Measurements from ENCODE around the gene TST.

The TST gene

GRCh38 chr22:36979016-36979910 is 40.0 kb downstream of the TST start:
- DNase-seq, result no peak

GRCh38 chr22:36977947-36978660 is 41.1 kb downstream of the TST start:
- peak; percentile 75 to 90 (median 86) for DNase-seq

GRCh38 chr22:36977401-36977861 is 41.8 kb downstream of the TST start:
- peak; percentile 48 to 73 (median 69) for DNase-seq

- no peak for DNase-seq
Measured at GRCh38 chr22:36976606-36977005, 42.6 kb downstream of the TST start.

- no peak for DNase-seq
Measured at GRCh38 chr22:36971341-36972125, 47.7 kb downstream of the TST start.

- DNase-seq, result no peak
Measured at GRCh38 chr22:36968249-36968964, 50.8 kb downstream of the TST start.

- DNase-seq, result no peak
Measured at GRCh38 chr22:36966851-36967540, 52.3 kb downstream of the TST start.

- no peak for DNase-seq
Measured at GRCh38 chr22:36965696-36966095, 53.6 kb downstream of the TST start.

GRCh38 chr22:36964106-36964505 is 55.1 kb downstream of the TST start:
- DNase-seq, result no peak

GRCh38 chr22:36963302-36963701 is 55.9 kb downstream of the TST start:
- DNase-seq, result no peak

- no peak for DNase-seq
Measured at GRCh38 chr22:36961626-36962025, 57.6 kb downstream of the TST start.

All from stimulated activated naive CD4-positive, alpha-beta T cell (primary cell).